ENCODE measurements around the gene CIRBP.
"Not testable (repeated sequence)": the region's sequence is repeated elsewhere in the genome, so short reads cannot be mapped to it uniquely, and the experiment has no call there.

Gene CIRBP

DNA sequence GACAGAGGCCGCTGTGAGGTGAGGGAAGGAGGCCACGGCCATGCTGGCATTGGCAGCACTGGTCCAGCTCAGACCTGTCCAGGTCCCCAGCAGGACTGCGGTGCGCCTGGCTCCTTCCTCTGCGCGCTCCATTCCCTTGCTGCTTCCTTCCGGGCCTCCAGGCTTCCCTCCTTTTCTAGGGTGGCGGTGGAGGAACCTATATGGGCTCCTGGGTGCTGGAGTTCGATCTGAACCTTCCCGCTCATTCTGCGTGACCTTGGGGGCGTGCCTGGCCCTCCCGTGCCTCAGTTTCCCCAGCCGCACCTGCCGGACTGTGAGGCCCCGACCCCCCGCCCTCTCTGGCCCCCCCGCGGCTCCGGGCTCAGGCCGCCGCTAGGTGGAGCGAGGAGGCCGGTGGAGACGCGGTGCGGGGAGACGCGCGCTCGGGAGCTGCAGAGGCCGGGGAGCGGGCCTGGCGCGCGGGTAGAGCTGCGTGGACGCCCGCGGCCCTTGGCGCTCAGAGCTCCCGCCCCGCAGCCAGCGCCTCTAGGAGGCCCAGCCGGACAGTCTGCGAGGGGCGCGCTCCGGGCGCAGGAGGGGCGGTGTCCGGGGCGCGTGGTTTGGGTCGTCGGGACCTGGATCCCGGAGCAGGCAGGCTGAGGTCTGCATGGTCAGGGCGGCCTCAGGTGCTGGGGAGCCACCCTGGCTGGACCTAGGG lies 46.5 kb downstream of the CIRBP start:
- DNase-seq: peak in 1 of 2 donors; percentile 13

DNA sequence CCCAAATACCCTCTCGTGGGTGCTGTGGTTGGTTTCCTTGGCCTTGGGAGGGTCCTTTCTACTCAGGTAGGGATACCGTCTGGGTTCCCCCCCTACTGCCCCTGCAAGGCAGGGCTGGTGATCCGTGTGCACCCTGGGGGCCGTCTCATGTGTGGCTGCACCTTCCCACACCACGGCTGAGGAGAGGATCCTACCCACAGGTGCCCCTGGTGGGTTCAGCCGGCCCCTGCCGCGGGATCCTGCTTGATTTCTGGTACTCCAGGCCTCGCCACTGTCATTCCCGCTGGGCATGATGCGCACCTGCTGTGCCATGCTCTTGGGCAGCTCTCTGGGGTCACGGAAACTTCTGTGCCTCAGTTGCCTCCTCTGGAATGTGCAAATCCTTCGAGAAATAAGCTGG lies 47.3 kb downstream of the CIRBP start:
- DNase-seq: no peak

DNA sequence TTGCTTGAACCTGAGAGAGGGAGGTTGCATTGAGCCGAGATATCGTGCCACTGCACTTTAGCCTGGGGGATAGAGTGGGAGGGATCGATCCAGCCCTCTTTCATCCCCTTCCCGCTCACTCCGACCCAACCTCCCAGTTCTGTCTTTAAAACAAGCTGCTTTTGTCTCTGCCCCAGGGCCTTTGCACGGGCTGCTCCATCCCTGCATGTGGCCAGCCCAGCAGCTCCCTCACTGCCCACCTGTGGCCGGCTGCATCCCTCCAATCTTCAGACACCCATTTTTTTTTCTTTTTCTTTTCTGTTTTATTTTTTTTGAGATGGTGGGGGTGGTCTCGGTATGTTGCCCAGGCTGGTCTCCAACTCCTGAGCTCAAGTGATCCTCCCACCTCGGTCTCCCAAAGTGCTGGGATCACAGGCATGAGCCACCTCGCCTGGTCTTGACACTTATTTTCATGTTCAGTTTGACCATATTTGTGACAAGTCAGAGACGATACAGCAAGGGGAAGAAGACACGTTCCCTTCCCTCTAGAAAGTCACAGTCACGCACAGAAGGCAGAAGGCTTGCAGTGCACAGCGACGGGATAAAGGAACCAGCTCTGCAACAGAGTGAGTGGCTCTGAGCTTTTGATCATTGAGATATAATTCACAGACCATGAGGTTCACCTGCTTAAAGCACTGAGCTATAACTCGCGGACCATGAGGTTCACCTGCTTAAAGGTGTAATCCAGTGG lies 48.3 kb downstream of the CIRBP start:
- DNase-seq: no peak

GRCh38 chr19:1318678-1319471 lies 49.7 kb downstream of the CIRBP start:
- no peak for DNase-seq

GRCh38 chr19:1320282-1320650 lies 51.1 kb downstream of the CIRBP start:
- DNase-seq: not testable (repeated sequence)

DNA sequence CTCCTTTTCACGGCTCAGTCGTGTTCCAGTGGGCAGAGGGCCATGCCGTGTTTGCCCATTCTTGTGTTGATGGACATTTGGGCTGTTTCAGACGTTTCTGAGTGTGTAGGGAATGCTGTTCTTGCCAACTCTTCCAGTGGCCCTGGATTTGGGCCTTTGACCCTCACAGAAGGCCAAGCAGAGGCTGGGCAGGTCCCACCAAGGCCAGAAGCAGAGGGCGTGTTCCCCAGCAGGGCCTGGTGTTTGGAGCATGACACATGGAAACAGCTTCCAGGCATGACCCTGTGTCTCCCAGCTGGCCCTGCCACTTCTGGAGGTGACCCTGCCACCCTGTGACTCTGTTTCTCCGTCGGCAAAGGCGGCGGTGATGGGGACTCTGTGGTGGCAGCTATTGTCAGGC lies 52.4 kb downstream of the CIRBP start:
- no peak for DNase-seq

- DNase-seq: no peak
Measured at GRCh38 chr19:1322198-1322981, 53.3 kb downstream of the CIRBP start.

GRCh38 chr19:1324249-1324805 lies 55.2 kb downstream of the CIRBP start:
- no peak for DNase-seq

All from CD4-positive, alpha-beta T cell treated with Interleukin-4 for 1 hour (primary cell).